GM19025 (cell line): ENCODE results near the gene ZNF446.

ENCODE experiments used
- ATAC-seq: cut with Tn5 transposase; IDR thresholded peaks from one replicate; pipeline ENCODE4 v1.9.1; 2021; ENCODE audit warnings: mild to moderate bottlenecking, low read depth, moderate library complexity; ENCODE audit not compliant: unreplicated experiment

Gene ZNF446

DNA sequence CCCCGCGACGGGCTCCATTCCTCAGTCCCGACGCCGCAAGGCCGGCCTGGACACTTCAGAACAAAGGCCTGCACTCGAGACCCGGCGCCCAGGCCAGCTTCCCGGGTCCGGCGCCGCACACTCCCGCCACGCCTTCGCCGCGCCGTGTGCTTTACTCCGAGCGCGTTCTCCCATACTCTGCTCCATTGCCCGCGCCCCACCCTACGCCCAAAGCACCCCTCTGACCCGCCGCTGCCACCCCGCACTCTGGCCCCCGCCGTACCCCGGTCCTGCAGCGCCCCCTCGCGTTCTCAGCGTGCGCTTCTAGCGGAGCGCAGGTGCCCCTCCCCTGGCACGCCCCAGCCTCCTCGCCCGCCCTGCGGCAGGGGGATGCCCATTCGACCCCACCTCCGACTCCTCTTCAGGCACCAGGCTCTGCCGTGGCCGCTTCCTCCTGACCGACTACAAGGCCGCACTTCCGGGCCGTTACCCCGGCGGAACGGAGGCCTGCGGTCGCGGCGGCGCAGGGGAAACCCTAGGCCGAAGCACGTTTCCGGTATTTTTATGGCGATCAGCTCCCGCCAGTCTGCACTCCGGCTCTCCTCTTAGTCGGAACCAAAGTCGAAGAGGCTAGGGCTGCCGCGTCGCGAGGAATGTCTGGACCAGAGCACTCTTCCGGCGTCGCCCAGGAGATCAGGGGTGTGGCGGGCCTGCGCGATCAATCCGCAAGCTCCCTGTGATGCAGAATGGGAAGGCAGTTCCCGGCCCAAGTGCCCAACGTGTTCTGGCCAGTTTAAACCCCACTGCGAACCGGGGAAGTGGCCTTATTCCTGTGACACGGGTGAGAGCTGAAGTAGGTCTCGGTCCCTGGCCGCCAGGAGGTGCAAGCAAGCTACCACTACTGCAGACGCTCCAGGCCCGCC, 43.5 kb downstream of the ZNF446 start, which contains the start of gene ZBTB45:
Gene ZBTB45, minus strand, starts transcription at position 456 of the 902 bp plus-strand sequence. CDS start 2,137 bp downstream, outside the sequence.
- peak; percentile 82 for ATAC-seq

DNA sequence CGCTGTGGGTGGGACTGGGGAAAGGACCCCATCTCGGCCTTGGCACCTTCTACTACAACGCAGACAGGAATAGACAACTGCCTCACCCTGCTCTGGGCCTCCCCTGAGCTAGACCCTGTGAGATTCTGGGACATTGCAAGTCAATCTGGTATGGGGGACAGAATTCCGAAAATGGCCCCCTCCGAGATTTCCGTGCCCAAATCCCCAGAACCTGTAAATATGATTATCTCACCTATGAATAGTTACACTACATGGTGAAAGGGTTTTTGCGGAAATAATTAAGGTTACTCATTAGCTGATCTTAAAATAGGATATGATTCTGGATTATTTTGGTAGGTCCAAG, 44.1 kb downstream of the ZNF446 start:
- ATAC-seq = no peak

DNA sequence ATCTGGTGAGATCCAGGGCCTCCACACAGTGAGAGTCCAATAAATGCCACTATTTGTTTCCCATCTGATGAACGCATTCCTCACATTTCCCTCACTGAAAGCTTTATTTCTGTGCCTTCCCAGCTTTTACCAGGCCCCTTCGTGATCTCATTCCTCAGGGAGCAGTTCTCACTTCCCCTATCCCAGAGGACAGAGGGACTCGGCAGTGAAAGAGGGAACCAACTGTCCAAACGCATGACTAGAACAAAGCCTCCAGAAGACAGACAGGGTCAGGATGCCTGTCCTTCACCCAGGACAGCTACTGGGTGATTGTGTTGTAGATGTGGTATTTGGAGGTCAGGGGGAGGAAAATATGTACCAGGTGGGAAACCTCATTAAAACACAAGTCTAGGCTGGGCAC, 45.5 kb downstream of the ZNF446 start:
- no peak for ATAC-seq

DNA sequence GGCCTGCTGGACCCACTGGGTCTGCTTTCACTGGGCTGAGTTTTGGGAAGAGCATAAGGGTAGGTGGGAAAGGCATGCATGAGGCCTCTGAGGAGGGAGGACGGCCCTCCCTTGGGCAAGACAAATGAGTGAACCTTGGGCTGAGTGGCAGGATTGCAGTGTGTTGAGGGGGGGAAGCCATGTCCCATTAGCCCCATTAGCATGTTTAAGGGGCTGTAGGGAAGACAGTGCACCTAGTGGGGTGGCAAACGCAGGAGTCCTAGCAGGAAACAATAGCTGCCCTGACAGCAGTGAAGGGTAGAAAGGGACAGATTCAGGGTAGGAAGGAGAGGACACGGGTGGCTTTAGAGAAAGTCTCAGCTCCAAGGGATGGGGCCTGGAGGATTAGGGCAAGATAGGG, 46.6 kb downstream of the ZNF446 start:
- ATAC-seq = no peak

DNA sequence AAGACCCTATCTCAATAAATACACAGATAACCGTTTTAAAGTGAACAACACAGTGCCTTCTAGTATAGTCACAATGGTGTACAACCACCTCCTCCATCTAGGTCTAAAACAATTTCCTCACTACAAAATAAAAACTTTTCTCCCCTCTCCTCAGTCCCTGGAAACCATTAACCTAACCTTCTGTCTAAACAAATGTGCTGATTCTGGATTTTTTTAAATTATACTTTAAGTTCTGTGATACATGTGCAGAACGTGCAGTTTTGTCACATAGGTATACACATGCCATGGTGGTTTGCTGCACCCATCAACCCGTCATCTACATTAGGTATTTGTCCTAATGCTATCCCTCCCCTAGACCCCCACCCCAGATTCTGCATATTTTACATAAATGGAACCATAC, 53.3 kb downstream of the ZNF446 start:
- ATAC-seq = no peak
